HG03108 (cell line): ENCODE measurements around the gene GRB10.
A peak's percentile ranks its signal among the peaks of the same experiment; 100 is the strongest.

Source experiments
- ATAC-seq: cut with Tn5 transposase; IDR thresholded peaks from one replicate; pipeline ENCODE4 v1.9.1; 2021; ENCODE audit warnings: moderate library complexity; ENCODE audit not compliant: unreplicated experiment

GRB10 gene

GRCh38 chr7:50674896-50675835 is 107.5 kb downstream of the GRB10 start:
- no peak for ATAC-seq

GRCh38 chr7:50674299-50674698 is 108.4 kb downstream of the GRB10 start:
- no peak for ATAC-seq

DNA sequence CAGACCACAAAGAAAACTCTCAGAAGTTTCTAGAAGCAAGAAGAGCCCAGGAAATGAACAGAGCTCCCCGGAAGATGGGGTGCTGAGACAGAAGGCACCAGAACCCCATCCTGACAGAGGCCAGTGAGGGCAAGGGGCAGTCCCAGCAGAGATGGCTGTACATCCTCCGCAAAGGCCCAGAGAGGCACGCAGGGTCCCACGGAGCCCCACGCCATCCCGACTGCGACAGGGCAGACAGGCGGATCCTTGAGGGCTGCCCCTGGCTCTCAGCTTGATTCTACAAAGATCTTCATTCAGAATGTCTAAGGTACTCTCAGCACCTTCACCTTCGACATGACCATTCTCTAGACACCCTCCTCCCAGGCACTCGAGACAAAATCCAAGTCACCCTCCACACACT is 109.6 kb downstream of the GRB10 start:
- ATAC-seq: no peak

GRCh38 chr7:50672045-50672444 is 110.7 kb downstream of the GRB10 start:
- ATAC-seq: no peak

DNA sequence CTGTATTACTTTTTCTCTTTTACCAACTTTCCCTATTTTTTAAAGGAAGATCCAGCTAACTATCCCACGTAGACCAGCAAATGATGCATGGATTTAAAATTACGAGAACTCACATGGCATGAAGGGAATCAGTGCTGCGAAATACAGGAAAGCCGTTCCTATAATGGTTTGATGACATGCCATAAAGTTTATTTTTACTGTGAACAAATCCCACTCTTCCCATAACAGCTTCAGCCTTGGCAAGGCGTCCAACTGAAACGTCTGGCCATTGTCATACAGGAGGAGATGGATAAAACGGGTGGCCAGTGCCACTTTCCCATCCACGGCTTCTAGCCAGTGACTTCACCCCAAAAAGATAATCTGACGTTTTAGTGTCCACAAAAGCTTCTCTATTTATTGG is 111.3 kb downstream of the GRB10 start:
- no peak for ATAC-seq

DNA sequence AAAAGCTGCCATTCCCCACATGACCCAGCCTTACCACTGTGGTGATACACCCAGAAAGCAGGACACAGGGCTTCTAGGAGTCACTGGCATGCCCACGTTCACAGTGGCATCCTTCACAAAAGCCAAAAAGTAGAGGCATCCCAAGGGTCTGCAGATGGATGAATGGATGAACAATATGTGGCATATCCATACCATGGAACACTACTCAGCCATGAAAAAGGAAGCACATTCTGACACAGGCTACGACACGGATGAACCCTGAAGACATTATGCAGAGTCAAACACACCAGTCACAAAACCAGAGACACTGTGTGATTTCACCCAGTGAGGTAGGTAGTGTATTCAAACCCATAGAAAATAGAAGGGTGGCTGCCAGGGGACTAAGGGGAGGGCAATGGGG is 112.8 kb downstream of the GRB10 start:
- ATAC-seq: no peak

- ATAC-seq: no peak
These were observed 114.9 kb downstream of the GRB10 start for GRCh38 chr7:50667789-50668226.

GRCh38 chr7:50667338-50667737 is 115.4 kb downstream of the GRB10 start:
- ATAC-seq: no peak

DNA sequence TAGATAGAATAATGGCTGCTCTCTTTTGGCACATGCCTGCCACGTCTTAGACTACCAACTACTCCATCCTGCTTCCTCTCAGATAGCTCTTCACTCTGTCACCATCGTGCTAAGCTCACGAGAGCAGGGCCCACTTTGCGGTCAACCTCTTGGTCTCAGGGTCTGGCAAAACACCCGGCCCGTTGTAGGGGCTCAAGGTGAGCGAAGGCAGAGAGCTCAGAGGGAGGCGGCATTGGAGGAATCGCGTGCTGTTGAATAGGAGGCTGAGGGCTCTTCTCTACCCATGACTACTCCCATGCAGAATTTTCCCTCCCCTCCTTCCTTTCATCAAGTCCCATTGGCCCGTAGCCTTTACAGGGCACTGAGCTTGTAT is 116.6 kb downstream of the GRB10 start:
- ATAC-seq: no peak

DNA sequence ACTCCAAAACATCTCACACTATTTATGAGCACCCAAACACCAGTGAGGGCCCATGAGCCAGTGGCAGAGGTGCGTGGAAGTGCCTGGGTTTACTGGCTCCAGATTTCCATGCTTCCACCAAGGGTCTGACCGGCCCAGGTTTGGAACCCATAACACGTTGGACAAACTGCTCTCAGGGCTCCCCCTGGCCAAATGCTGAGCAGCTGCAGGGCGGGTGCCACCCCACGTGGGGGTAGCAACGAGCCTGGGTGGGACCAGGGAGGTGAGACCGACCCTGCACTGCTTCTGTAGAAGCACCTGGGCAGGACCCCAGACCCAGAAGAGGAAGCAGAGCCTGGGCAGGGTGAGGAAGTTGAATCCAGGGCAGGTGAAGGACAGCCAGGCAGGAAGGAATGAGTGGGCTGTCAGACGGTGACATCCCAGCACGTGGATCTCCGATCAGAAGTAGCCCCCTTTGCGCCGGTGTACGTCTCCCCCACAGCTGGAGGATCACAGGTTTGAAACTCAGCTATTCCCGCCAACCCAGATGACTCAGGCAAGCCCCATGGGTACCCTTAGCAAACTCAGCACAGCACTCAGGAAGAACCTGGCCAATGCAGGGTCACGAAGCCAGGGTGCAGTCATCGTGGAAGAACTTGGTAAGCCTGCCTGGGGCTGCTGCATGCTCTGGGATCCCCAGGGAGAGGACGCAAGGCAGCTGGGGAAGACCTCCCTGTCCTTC is 117.1 kb downstream of the GRB10 start:
- no peak for ATAC-seq

DNA sequence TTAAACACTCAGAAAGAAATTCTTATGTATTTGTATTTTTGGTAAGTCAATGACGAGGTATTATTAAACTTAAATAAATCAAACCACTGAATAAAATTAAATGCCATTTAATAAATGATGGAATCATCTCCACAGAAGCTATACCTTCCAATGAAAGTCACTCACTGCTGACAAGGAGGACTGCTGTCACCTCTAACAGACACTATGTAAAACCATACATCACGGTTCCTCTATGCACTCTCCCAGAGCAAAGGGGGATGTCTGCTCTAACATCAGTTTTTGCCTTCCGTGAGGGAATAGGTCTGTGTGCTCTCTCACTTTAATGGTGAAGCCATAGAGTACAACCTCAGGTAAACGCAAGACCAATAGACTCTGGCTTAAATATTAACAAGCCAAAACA is 117.8 kb downstream of the GRB10 start:
- ATAC-seq: no peak

- ATAC-seq: peak; percentile 36
These were observed 118.2 kb downstream of the GRB10 start for GRCh38 chr7:50664461-50664922.

- no peak for ATAC-seq
These were observed 119.1 kb downstream of the GRB10 start for GRCh38 chr7:50663396-50664102.

DNA sequence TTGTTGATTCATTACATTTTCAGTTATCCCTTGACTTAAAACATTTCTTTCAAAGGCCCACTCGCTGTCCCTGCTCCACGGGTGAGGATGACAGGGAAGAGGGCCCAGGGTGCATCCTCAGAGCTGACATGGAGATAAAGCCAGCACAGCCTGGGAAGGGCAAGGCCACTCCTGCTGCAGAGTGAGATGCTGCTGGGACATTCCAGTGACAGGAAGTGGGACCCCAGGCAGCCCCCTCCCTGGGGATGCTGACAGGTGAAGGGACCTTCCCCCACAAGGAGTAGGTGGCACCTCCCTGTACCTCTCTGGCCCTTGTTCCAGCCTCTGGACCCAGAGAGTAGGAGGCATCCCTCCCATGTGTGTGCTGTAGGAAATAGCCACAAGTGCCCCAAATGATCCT is 119.7 kb downstream of the GRB10 start:
- no peak for ATAC-seq

DNA sequence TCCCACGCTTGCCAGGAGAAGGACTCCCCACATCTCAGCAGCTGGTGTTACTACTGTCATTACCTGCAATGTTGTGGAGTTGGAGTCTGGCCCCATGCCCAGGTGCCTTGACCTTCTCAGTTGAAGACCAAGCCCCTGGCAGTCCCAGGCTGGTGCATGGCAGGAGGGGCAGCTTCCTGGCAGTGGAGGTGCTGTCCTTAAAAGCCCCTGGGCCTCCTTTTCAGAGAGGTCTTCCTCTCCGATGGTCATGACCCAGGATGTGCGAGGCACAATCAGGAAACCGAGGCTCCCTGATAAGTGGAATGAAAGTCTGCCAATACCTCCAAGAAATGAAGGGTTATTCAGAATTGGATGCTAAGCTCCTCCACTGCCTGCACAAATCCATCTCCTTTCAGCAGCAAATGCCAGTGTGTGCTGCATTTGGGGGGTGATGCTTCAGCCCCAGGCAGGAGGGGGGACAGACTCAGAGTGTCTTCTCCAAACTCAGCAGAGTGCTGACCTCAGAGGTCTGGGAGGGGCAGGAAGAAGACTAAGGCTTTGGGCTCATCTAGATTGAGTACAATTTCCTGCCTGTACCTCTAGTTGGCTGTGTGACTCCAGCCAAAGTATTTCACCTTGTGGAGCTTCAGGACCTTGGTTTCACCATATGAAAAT is 120.5 kb downstream of the GRB10 start:
- peak; percentile 14 for ATAC-seq

DNA sequence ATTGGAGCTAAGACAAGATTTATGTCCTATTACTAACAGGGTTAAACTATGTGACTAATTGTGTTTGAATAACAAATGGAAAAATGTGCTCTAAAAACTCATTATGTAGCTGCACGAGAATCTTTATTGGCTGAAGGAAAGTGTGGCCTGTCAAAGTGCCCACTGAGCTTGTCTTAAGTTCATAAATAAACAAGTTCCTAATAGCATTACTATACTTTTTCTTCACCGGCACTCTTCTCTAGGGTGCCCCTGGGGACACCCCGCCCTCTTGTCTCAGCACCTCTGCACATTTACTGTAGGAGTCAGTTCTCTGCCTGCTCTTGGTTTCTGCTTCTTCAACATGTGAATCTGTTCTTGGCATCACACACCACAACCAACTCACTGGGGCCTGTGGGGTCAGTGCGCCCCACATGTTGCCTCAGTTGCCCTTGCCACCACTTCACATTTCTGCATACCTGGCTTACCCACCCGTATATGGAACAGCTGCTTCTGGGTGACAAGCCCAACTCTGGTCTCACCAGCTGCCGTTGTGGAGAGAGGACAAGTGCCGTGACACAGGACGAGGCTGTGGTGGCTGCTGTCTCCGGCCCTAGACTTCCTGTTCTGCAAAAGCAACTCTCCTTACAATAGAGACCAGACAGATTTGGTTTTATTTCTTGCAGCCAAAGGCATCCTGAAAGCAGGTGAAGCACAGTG is 121.2 kb downstream of the GRB10 start:
- ATAC-seq: peak; percentile 48

GRCh38 chr7:50660830-50661175 is 121.9 kb downstream of the GRB10 start:
- ATAC-seq: no peak

- peak; percentile 19 for ATAC-seq
These were observed 122.5 kb downstream of the GRB10 start for GRCh38 chr7:50660040-50660829.

GRCh38 chr7:50659329-50659965 is 123.2 kb downstream of the GRB10 start:
- no peak for ATAC-seq
